HL-60 (cell line): ENCODE data around the gene GTPBP3.

Source experiments
- CTCF ChIP-seq: IDR thresholded peaks from one replicate; pipeline ENCODE4 v1.5.1; 2011; ENCODE audit warnings: low read length, control low read depth, inconsistent platforms; ENCODE audit not compliant: insufficient read depth
- GABPA ChIP-seq: IDR thresholded peaks from 2 replicates; pipeline ENCODE4 v1.6.1; 2012; ENCODE audit warnings: low read depth
- POLR2AphosphoS5 ChIP-seq: IDR thresholded peaks from 2 replicates; pipeline ENCODE4 v1.6.1; 2012; ENCODE audit warnings: low read depth
- REST ChIP-seq: IDR thresholded peaks from 2 replicates; pipeline ENCODE4 v1.6.1; 2012; ENCODE audit warnings: low read depth; ENCODE audit not compliant: insufficient replicate concordance
- SPI1 ChIP-seq: IDR thresholded peaks from 2 replicates; pipeline ENCODE4 v1.6.1; 2012; ENCODE audit warnings: low read depth, mild to moderate bottlenecking, borderline replicate concordance

GRCh38 chr19:17311455-17312188 is 25.7 kb upstream of the GTPBP3 start:
- TF ChIP-seq CTCF (no peak), REST (no peak), POLR2AphosphoS5 (no peak), GABPA (no peak), SPI1 (no peak)
